Vagina (tissue), 2 donors: ENCODE results near the gene CTAGE1.

Experiments used
- POLR2AphosphoS5 ChIP-seq, 2 donors: sonication (generic); formaldehyde crosslinking; IDR thresholded peaks; one replicate each; pipeline ENCODE4 v1.9.0; 2017; ENCODE audit warnings: antibody characterized with exemption in 2 of 2, mild to moderate bottlenecking in 2 of 2, low read depth in 1 of 2; ENCODE audit not compliant: insufficient read depth in 1 of 2
- TF ChIP-seq, protein P1 (sequence below), 3 experiments: fragments of 450-650 bp in 2 of 3; fragments of 200-600 bp in 1 of 3; sonication (generic) in 1 of 3; IDR thresholded peaks; one replicate each; pipeline ENCODE4 v1.5.1; 2017 to 2019; ENCODE audit warnings: antibody characterized with exemption in 3 of 3, mild to moderate bottlenecking in 2 of 3, moderate library complexity in 2 of 3

GRCh38 chr18:22456547-22456946 lies 38.8 kb upstream of the CTAGE1 start:
- no peak for TF ChIP-seq POLR2AphosphoS5 (IDR thresholded peaks at IDR 0.05; ENCODE audit: insufficient read depth in 1 of 2, low read depth in 1 of 2)
- TF ChIP-seq, protein P1, sequence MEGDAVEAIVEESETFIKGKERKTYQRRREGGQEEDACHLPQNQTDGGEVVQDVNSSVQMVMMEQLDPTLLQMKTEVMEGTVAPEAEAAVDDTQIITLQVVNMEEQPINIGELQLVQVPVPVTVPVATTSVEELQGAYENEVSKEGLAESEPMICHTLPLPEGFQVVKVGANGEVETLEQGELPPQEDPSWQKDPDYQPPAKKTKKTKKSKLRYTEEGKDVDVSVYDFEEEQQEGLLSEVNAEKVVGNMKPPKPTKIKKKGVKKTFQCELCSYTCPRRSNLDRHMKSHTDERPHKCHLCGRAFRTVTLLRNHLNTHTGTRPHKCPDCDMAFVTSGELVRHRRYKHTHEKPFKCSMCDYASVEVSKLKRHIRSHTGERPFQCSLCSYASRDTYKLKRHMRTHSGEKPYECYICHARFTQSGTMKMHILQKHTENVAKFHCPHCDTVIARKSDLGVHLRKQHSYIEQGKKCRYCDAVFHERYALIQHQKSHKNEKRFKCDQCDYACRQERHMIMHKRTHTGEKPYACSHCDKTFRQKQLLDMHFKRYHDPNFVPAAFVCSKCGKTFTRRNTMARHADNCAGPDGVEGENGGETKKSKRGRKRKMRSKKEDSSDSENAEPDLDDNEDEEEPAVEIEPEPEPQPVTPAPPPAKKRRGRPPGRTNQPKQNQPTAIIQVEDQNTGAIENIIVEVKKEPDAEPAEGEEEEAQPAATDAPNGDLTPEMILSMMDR (IDR thresholded peaks at IDR 0.05) = no peak
